ENCODE data around the gene GCC2.
"Not testable (repeated sequence)": the region's sequence is repeated elsewhere in the genome, so short reads cannot be mapped to it uniquely, and the experiment has no call there.

The GCC2 gene

DNA sequence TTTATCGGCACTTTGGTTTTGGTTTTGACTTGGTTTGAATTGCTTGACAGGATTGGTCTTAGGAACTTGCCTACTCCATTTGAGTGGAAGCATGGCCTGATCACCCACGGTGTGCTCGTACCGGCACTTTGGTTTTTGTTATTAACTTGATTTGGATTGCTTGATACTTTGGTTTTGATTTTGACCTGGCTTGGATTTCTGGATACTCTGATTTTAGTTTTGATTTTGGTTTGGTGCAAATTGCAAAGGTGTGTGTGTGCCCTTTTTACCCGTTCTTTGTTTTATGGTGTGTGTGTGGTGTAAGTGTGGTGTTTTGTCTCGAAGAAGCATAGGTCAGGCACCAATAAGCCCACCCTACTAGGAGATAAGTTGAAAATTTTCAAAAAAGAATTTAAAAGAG, 75.7 kb downstream of the GCC2 start:
- DNase-seq (ENCODE audit: low read depth), result not testable (repeated sequence)

GRCh38 chr2:108525258-108525657, 76.3 kb downstream of the GCC2 start:
- not testable (repeated sequence) for DNase-seq (ENCODE audit: low read depth)

GRCh38 chr2:108531674-108532055, 82.7 kb downstream of the GCC2 start:
- DNase-seq (ENCODE audit: low read depth), result no peak

GRCh38 chr2:108533832-108534583, 85.0 kb downstream of the GCC2 start, which contains the start of gene LIMS1:
LIMS1 (plus strand) TSS chr2:108534470; CDS start chr2:108534563, 93 bp downstream.
- peak; percentile 85 for DNase-seq (ENCODE audit: low read depth)

DNA sequence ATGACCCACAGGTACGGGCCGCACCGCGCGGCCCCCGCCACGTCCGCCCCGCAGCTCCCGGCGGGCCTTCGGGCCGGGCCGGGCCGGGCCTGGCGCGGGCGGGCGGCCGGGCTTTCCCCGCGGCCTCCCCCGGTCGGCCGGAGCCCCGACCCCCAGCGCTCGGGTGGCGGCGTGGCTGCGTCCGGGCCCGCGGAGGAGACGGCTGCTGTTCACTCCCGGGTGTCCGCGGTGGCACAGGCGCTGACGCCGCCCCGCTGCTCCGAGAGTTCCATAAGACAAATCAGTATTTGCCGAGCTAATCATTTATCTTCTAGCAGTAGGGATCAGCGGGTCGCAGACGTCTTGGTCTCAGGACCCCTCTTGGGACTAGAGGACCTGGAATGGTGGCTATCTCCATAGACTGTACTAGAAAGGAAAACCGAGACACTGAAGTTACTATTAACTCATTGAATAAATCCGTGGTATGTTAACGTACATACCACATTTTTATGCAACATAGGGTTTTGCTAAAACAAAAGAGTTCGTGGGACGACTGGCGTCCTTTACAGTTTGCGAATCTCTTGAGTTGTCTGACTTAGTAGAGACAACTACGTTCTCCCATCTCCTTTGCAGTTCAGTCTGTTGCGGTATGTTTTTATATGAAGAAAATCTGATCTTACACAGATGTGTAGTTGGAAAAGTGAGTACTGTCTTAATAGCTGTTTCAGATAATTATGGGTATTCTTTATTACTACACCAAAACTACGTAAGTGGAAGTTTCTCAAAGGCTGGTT, 85.8 kb downstream of the GCC2 start:
- DNase-seq (ENCODE audit: low read depth), result peak; percentile 39

DNA sequence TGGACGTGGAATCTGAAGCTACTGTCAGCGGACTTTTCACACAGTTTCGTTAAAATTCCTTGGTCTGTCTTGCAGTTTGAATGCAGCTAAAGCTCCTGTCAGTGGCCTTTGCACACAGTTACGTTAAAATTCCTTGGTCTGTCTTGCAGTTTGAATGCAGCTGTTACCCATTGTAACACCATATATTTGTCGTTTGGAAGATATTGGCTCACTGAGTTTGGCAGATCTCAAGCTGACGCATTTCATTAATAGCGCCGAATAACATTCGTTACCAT, 86.3 kb downstream of the GCC2 start:
- no peak for DNase-seq (ENCODE audit: low read depth)

- no peak for DNase-seq (ENCODE audit: low read depth)
Measured at GRCh38 chr2:108536133-108536780, 87.3 kb downstream of the GCC2 start.

- no peak for DNase-seq (ENCODE audit: low read depth)
Measured at GRCh38 chr2:108536911-108537310, 87.9 kb downstream of the GCC2 start.

- no peak for DNase-seq (ENCODE audit: low read depth)
Measured at GRCh38 chr2:108538000-108538625, 89.1 kb downstream of the GCC2 start.

DNA sequence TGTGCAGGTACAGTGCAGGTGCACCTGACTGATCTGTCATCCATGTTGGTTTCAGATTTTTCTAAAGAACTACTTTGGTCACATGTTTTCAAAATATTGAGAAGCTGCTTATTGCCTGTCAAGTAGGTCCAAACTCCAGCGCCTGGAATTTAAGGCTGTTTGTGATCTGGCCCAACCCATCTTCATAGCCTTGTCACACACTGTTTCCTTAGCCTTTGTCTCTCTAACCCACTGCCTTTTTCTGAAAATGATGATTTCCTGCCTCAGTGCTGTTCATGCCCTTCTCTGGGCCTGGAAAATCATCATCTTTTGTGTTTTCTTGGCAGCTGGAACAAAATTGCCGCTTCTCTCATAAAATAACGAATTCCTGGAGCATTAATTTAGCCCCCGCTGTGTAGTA, 92.4 kb downstream of the GCC2 start:
- DNase-seq (ENCODE audit: low read depth), result no peak

GRCh38 chr2:108542071-108542470, 93.1 kb downstream of the GCC2 start:
- DNase-seq (ENCODE audit: low read depth), result no peak

GRCh38 chr2:108547606-108548005, 98.6 kb downstream of the GCC2 start:
- no peak for DNase-seq (ENCODE audit: low read depth)

- DNase-seq (ENCODE audit: low read depth), result no peak
Measured at GRCh38 chr2:108548208-108549003, 99.4 kb downstream of the GCC2 start.

DNA sequence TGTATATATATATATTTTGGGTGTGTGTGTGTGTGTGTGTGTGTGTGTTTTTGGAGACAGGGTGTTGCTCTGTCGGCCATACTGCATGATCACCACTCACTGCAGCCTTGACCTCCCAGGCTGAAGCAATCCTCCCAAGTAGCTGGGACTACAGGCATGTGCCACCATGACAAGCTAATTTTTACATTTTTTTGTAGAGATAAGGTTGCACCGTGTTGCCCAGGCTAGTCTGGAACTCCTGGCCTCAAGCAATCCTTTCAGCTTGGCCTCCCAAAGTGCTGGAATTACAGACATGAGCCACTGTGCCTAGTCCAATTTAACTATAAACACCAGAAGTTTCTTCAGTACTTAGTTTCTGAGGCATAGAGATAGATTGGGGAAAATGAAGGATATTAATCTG, 103.6 kb downstream of the GCC2 start:
- DNase-seq (ENCODE audit: low read depth), result no peak

DNA sequence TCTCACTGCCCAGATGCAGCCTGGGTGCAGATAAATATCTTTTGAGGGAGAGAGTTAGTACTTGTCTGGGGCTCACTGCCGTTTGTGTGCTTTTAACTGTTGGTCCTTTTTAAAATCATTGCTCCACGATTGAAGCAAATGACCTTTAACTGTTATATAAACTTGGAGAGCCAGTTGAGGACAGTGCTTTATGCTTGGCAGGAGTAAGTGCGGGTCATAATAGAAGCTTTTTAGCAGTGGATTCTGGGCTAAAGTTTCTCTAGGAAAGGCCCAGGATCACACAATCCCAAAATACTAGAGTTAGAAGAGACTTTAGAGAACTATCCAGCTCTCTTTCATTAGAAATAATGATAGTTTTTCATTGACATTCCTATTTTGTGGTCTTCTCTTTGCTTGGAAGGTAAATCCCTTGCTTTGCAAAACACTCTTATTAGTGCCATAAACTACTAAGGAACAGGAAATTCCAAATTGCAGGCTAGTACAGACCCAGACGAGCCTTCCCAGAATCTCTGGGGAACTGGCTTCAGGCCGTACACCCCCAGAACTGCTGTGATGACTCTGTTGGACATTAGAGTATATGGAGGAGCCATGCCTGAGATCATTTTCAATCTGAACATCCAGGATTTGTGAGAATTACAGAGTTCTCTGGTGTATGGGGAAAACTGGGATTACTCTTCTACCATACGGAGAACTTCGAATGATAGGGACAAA, 104.4 kb downstream of the GCC2 start:
- no peak for DNase-seq (ENCODE audit: low read depth)

DNA sequence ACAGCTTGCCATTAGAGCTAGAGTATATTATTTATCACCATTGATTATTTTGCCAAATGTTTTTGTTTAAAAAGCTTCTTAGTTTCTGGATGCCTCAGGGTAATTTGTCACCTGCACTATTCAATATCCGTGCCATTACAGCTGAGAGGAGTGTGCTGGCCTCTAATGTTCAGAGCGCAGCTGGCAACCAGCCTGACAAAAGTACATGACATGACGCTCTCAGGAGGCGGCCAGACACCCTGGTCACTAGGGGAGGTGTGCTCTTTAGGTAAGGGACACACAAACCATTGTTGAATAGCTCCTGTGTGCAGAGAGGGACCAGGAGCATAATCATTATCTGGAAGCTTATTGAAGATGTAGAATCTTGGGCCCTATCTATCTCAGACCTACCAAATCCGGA, 105.5 kb downstream of the GCC2 start:
- DNase-seq (ENCODE audit: low read depth), result no peak

DNA sequence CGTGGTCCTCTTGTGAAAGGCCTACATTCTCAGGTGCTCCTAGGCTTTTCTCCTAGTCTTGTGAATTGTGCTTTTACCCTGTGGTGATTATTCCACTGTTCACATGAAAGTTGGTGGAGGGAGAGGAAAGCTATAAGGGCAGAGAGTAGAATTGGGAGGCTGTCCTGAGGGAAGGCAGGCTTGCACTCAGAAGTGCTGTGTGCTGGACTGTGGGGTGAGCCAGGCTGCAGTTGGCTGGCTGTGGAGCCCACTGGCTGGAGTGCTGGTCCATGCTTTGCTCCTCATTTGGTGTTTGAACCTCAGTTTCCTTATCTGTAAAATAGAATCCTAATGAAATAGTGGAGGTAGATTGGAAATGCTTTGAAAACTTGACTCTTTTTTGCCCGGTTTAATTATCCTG, 106.6 kb downstream of the GCC2 start:
- DNase-seq (ENCODE audit: low read depth), result no peak

DNA sequence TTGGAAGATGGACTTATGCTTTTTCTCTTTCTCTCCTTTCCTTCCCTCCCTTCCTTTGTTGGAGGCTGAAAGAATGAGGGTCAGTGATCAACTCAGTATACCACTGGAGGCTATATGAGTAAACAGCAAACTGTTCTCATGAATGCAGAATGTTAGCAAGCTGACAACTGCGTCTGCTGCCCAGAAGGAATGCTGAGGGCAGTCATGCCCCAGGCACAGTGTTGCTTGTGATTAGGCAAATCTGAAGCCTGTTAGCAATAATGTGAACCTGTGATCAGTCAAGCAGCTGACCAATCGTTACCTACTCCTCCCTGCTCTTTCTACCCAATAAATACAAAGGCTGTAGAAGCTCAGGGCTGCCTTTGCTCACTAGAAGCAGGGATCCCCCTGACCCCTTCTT, 107.6 kb downstream of the GCC2 start:
- DNase-seq (ENCODE audit: low read depth), result not testable (repeated sequence)

Data from activated T-cell treated with anti-CD3 and anti-CD28 coated beads for 48 hours (primary cell).